Measurements from ENCODE around the gene NOTUM.

The NOTUM gene

DNA sequence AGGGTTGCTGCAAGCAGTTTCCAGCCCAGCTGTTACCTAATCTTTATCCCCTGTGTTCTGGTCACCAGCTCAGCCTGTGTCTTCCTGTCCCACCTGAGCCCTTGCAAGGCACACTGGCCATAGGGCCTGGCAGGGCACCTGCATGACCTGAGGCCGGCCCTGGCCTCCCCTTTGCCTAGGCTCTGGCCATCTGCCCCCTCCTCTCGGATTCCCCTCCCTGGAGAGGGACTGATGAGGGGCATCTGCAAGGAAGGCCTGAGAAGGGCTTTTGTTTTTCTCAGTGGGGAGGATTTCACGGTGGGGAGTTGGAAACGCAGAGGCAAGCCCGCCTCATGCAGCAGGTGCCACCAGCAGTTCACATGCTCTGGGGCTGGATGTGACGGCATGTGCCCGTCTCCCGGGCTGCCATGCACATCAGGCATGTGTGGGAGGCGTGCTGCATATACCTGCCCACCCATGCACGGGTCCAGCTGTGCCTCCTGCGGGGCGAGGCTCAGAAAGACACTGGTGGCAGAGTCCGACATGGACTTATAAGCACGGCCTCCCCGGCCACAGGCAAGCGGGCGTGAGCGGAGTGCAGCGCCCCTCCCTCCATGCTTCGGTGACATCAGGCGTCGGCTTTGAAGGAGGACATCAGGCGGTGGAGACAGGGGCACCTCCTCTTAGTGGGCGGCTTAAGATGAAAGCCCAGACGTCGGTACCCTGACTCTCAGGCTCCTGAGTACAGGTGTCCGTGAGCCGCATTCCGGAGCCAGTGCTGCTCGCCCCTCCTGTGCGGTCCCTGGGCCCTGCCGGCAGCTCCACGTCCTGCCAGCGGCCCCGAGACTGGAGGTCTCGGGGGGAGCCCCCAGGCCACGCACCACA is 33.0 kb upstream of the NOTUM start:
- no peak for TF ChIP-seq EGR1 (IDR thresholded peaks at IDR 0.05)
- TF ChIP-seq FOXM1 (IDR thresholded peaks at IDR 0.05; ENCODE audit: borderline replicate concordance, low read depth) = no peak
- no peak for TF ChIP-seq YY1 (IDR thresholded peaks at IDR 0.05; ENCODE audit: low read depth)
- no peak for TF ChIP-seq EP300 (IDR thresholded peaks at IDR 0.05; ENCODE audit: borderline replicate concordance)
- TF ChIP-seq CREB1 (IDR thresholded peaks at IDR 0.05; ENCODE audit: low read depth) = no peak

- no peak for TF ChIP-seq MAX (IDR thresholded peaks at IDR 0.05)
- no peak for TF ChIP-seq EGR1 (IDR thresholded peaks at IDR 0.05)
- TF ChIP-seq ZBTB7A (IDR thresholded peaks at IDR 0.05; ENCODE audit: low read depth) = peak; percentile 15; the same call in 1 of the 2 replicates
Measured at GRCh38 chr17:81992306-81993102, 31.5 kb upstream of the NOTUM start.

GRCh38 chr17:81991684-81992305 is 30.8 kb upstream of the NOTUM start:
- TF ChIP-seq YY1 (IDR thresholded peaks at IDR 0.05; ENCODE audit: low read depth) = no peak
- TF ChIP-seq EP300 (IDR thresholded peaks at IDR 0.05; ENCODE audit: borderline replicate concordance) = peak; percentile 29; the same call in 1 of the 2 replicates
- peak; percentile 16; the same call in 1 of the 2 replicates for TF ChIP-seq TEAD4 (IDR thresholded peaks at IDR 0.05)
- peak; percentile 96 for TF ChIP-seq NFIC (IDR thresholded peaks at IDR 0.05)
- peak; percentile 82 for TF ChIP-seq TCF12 (IDR thresholded peaks at IDR 0.05; ENCODE audit: low read depth)
- TF ChIP-seq FOXM1 (IDR thresholded peaks at IDR 0.05; ENCODE audit: borderline replicate concordance, low read depth) = no peak
- no peak; the same call in 1 of the 2 replicates for TF ChIP-seq CEBPB (IDR thresholded peaks at IDR 0.05)
- peak; percentile 77; the same call in 1 of the 2 replicates for TF ChIP-seq MAX (IDR thresholded peaks at IDR 0.05)
- TF ChIP-seq, protein P1, sequence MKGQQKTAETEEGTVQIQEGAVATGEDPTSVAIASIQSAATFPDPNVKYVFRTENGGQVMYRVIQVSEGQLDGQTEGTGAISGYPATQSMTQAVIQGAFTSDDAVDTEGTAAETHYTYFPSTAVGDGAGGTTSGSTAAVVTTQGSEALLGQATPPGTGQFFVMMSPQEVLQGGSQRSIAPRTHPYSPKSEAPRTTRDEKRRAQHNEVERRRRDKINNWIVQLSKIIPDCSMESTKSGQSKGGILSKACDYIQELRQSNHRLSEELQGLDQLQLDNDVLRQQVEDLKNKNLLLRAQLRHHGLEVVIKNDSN (IDR thresholded peaks at IDR 0.05) = no peak
- TF ChIP-seq TAF1 (IDR thresholded peaks at IDR 0.05; ENCODE audit: low read depth) = no peak
- TF ChIP-seq ZBTB7A (IDR thresholded peaks at IDR 0.05; ENCODE audit: low read depth) = peak; percentile 67
- TF ChIP-seq RAD21 (IDR thresholded peaks at IDR 0.05; ENCODE audit: low read depth) = peak; percentile 27; the same call in 1 of the 2 replicates
- TF ChIP-seq, protein P2, sequence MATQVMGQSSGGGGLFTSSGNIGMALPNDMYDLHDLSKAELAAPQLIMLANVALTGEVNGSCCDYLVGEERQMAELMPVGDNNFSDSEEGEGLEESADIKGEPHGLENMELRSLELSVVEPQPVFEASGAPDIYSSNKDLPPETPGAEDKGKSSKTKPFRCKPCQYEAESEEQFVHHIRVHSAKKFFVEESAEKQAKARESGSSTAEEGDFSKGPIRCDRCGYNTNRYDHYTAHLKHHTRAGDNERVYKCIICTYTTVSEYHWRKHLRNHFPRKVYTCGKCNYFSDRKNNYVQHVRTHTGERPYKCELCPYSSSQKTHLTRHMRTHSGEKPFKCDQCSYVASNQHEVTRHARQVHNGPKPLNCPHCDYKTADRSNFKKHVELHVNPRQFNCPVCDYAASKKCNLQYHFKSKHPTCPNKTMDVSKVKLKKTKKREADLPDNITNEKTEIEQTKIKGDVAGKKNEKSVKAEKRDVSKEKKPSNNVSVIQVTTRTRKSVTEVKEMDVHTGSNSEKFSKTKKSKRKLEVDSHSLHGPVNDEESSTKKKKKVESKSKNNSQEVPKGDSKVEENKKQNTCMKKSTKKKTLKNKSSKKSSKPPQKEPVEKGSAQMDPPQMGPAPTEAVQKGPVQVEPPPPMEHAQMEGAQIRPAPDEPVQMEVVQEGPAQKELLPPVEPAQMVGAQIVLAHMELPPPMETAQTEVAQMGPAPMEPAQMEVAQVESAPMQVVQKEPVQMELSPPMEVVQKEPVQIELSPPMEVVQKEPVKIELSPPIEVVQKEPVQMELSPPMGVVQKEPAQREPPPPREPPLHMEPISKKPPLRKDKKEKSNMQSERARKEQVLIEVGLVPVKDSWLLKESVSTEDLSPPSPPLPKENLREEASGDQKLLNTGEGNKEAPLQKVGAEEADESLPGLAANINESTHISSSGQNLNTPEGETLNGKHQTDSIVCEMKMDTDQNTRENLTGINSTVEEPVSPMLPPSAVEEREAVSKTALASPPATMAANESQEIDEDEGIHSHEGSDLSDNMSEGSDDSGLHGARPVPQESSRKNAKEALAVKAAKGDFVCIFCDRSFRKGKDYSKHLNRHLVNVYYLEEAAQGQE (IDR thresholded peaks at IDR 0.05; ENCODE audit: low read depth) = no peak
- TF ChIP-seq EGR1 (IDR thresholded peaks at IDR 0.05) = no peak
- no peak for TF ChIP-seq CREB1 (IDR thresholded peaks at IDR 0.05; ENCODE audit: low read depth)

DNA sequence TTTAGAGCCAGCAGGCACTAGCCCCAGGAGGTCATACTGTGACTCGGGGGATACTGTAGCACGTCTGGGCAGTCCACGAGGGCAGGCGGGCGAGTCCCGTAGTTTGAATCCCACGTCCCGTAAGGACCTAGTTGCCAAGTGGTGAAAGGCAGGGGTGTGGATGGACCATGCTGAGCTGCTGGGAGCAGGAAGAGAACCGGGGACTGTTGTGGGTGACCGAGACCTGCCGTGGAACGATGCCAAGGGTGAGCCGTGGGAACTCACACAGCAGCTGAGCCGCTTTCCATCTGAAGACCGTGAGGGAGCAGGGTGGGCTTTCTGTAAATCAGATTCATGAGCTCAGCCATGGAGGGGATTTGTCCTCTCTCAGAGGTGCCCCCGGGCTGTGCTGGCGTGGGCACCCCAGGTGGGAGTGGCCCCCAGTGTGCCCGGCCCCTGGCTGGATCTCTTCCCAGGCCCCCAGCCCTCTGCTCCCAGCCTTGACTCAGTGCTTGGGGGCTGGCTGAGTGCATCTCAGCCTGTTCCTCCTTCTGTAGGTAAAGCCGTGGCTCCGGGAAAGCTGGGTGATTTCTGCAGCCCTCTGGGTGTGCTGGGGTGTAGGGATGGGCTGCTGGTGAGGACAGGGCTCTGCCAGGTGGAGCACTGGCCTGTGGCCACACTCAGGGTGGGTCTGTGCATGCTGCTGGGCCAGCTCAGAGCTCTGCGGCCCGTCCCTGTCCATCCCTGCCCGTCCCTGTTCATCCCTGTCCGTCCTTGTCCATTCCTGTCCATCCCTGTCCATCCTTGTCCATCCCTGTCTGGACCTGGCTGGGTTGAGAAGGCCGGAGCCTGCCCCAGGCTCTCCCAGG is 30.1 kb upstream of the NOTUM start:
- TF ChIP-seq NFIC (IDR thresholded peaks at IDR 0.05) = no peak
- TF ChIP-seq EP300 (IDR thresholded peaks at IDR 0.05; ENCODE audit: borderline replicate concordance) = no peak
- no peak for TF ChIP-seq ZBTB7A (IDR thresholded peaks at IDR 0.05; ENCODE audit: low read depth)
- TF ChIP-seq CEBPB (IDR thresholded peaks at IDR 0.05) = no peak
- TF ChIP-seq, protein P1 (IDR thresholded peaks at IDR 0.05) = no peak
- TF ChIP-seq TAF1 (IDR thresholded peaks at IDR 0.05; ENCODE audit: low read depth) = no peak
- TF ChIP-seq, protein P2 (IDR thresholded peaks at IDR 0.05; ENCODE audit: low read depth) = no peak
- no peak for TF ChIP-seq MAX (IDR thresholded peaks at IDR 0.05)
- no peak for TF ChIP-seq CREB1 (IDR thresholded peaks at IDR 0.05; ENCODE audit: low read depth)
- TF ChIP-seq TCF12 (IDR thresholded peaks at IDR 0.05; ENCODE audit: low read depth) = no peak
- TF ChIP-seq FOXM1 (IDR thresholded peaks at IDR 0.05; ENCODE audit: borderline replicate concordance, low read depth) = no peak
- TF ChIP-seq EGR1 (IDR thresholded peaks at IDR 0.05) = no peak
- no peak for TF ChIP-seq RAD21 (IDR thresholded peaks at IDR 0.05; ENCODE audit: low read depth)
